Transverse colon (tissue), 4 donors: ENCODE results near the gene MDM2. TPM values are rescaled to one million over a fixed set of nuclear protein-coding genes. Genes with fewer than 3 reads are reported as not detected.
"Not testable (repeated sequence)": the region's sequence is repeated elsewhere in the genome, so short reads cannot be mapped to it uniquely, and the experiment has no call there.

Source experiments
- DNase-seq: peaks from one replicate; pipeline ENCODE4 v3.0.0-alpha.2; 2019
- H3K27ac ChIP-seq, 4 donors: fragments of 200-600 bp; sonication (generic); 2 replicates each; pipeline ENCODE4 v1.5.1; 2016 to 2018; ENCODE audit warnings: inconsistent platforms in 4 of 4
- H3K27me3 ChIP-seq: fragments of 200-600 bp; sonication (generic); 2 replicates; pipeline ENCODE4 v1.5.1; 2017; ENCODE audit warnings: inconsistent platforms
- H3K36me3 ChIP-seq, 4 donors: fragments of 200-600 bp; sonication (generic); 2 replicates each; pipeline ENCODE4 v1.5.1; 2017 to 2019; ENCODE audit warnings: inconsistent platforms in 4 of 4
- H3K4me1 ChIP-seq, 4 donors: fragments of 200-600 bp; sonication (generic); 2 replicates each; pipeline ENCODE4 v1.5.1; 2017 to 2020; ENCODE audit warnings: inconsistent platforms in 4 of 4
- H3K4me3 ChIP-seq, 4 donors: fragments of 200-600 bp; sonication (generic); 1 replicate in 1 of 4; 2 replicates in 3 of 4; pipeline versions ENCODE4 v1.5.1 to v1.6.1; 2017 to 2019; ENCODE audit warnings: inconsistent platforms in 4 of 4
- H3K9me3 ChIP-seq, 2 donors: fragments of 200-600 bp; sonication (generic); 2 replicates each; pipeline ENCODE4 v1.5.1; 2017 to 2019; ENCODE audit warnings: inconsistent platforms in 2 of 2
- CTCF ChIP-seq, 5 experiments: fragments of 200-600 bp in 3 of 5; fragments of 450-650 bp in 2 of 5; sonication (generic) in 3 of 5; IDR thresholded peaks; 1 replicate in 2 of 5; 2 replicates in 3 of 5; pipeline ENCODE4 v1.5.1; 2016 to 2017; ENCODE audit warnings: antibody characterized with exemption in 5 of 5, inconsistent platforms in 3 of 5, mild to moderate bottlenecking in 2 of 5, moderate library complexity in 1 of 5
- EP300 ChIP-seq: sonication (generic); formaldehyde crosslinking; IDR thresholded peaks from one replicate; pipeline ENCODE4 v1.6.1; 2017; ENCODE audit warnings: antibody characterized with exemption, low read depth
- POLR2A ChIP-seq: fragments of 450-650 bp; IDR thresholded peaks from one replicate; pipeline ENCODE4 v1.6.1; 2016; ENCODE audit warnings: antibody characterized with exemption, mild to moderate bottlenecking, moderate library complexity
- POLR2AphosphoS5 ChIP-seq, 3 donors: sonication (generic); formaldehyde crosslinking; IDR thresholded peaks; one replicate each; pipeline ENCODE4 v1.6.1; 2016; ENCODE audit warnings: antibody characterized with exemption in 3 of 3
- WGBS, 2 donors: methylation state at CpG; one replicate each; pipeline ENCODE4 v1.1.5; 2018; ENCODE audit warnings: low coverage in 1 of 2; 5-methylcytosine and 5-hydroxymethylcytosine counted together
- in situ Hi-C, 4 donors: fragments of 200-750 bp; cut with MboI; loops; one replicate each; pipeline versions ENCODE4 v1.15.0 to v1.15.1; 2017; ENCODE audit warnings: low sequenced_read_pairs in 3 of 4, low pct_ligation_motif_present in 1 of 4, low pct_unique_long_range_greater_than_20kb in 1 of 4
- intact Hi-C: fragments of 100-400 bp; cut with DNase I; formaldehyde crosslinking; loops from one replicate; pipeline ENCODE4 v1.15.1; 2023; ENCODE audit warnings: low total_unique reads
- total RNA-seq, 4 donors: library from RNA; depleted of rRNA; stranded (reverse); fragments of >200 nt; gene quantifications; one replicate each; pipeline ENCODE4 v1.1.0, GENCODE V29; 2016

Gene MDM2
- total RNA-seq, 4 donors from 2014 or later = 45.7 to 291 (median 220) TPM

- peak overlapping the region; percentile 99 to 100 (median 100) for H3K27ac ChIP-seq
- WGBS, 2 donors = 57 to 87% methylated on average over 5 to 18 of the region's 18 CpGs
- in situ Hi-C loops = no loop called here
- TF ChIP-seq EP300 (no peak), CTCF (IDR thresholded peaks at IDR 0.05) (no peak), POLR2A (no peak), POLR2AphosphoS5 (IDR thresholded peaks at IDR 0.05) (no peak)
- no peak for DNase-seq
- H3K36me3 ChIP-seq = peaks cover 0 to 16% (median 0%) of the 10 kb centered on the region in 4 donors
- no peaks in the 10 kb centered on the region for H3K27me3 ChIP-seq
- H3K4me1 ChIP-seq = peaks cover 7 to 39% (median 19%) of the 10 kb centered on the region in 4 donors
- H3K4me3 ChIP-seq = peak overlapping the region in 3 of 4 donors; percentile 76 to 95 (median 89)
- H3K9me3 ChIP-seq = no peaks in the 10 kb centered on the region
- intact Hi-C loops = no loop called here
Observed at GRCh38 chr12:68806488-68807237, 1.3 kb upstream of the MDM2 start.

- H3K9me3 ChIP-seq, DNase-seq: not testable (repeated sequence)
Observed at GRCh38 chr12:68807274-68807575, 752 bp upstream of the MDM2 start.

GRCh38 chr12:68808388-68809189 is 612 bp downstream of the MDM2 start:
- intact Hi-C loops (no loop called here), in situ Hi-C loops (no loop called here)
- H3K36me3 ChIP-seq = peaks cover 0 to 19% (median 1%) of the 10 kb centered on the region in 4 donors
- H3K9me3 ChIP-seq = no peaks in the 10 kb centered on the region
- WGBS, 2 donors = 1 to 2% methylated on average over 6 to 42 of the region's 61 CpGs
- H3K27ac ChIP-seq = peak overlapping the region; percentile 99 to 100 (median 100)
- peak overlapping the region; percentile 76 to 95 (median 90) for H3K4me3 ChIP-seq
- peak; percentile 85 for DNase-seq
- TF ChIP-seq CTCF (IDR thresholded peaks at IDR 0.05) (peak in 2 of 5 experiments; percentile 6 to 43), POLR2AphosphoS5 (IDR thresholded peaks at IDR 0.05) (peak; percentile 75 to 87 (median 79)), EP300 (no peak), POLR2A (peak; percentile 12)
- no peaks in the 10 kb centered on the region for H3K27me3 ChIP-seq
- peaks cover 7 to 47% (median 32%) of the 10 kb centered on the region in 4 donors for H3K4me1 ChIP-seq

More at GRCh38 chr12:68807274-68807575, 752 bp upstream of the MDM2 start:
- Histone ChIP-seq H3K4me3 (peak overlapping the region; percentile 76 to 95 (median 90)), H3K4me1 (peaks cover 7 to 40% (median 20%) of the 10 kb centered on the region in 4 donors), H3K27ac (peak overlapping the region; percentile 99 to 100 (median 100)), H3K36me3 (peaks cover 0 to 16% (median 0%) of the 10 kb centered on the region in 4 donors)
- in situ Hi-C loops, intact Hi-C loops, H3K27me3 ChIP-seq: not testable (repeated sequence)
- WGBS, 2 donors = 17 to 18% methylated on average over 3 to 9 of the region's 10 CpGs

- no peak for DNase-seq
- intact Hi-C loops = no loop called here
- in situ Hi-C loops = no loop called here
- H3K9me3 ChIP-seq = no peaks in the 10 kb centered on the region
- WGBS, 2 donors = 70 to 80% methylated on average over 8 to 12 of the region's 12 CpGs
- no peaks in the 10 kb centered on the region for H3K27me3 ChIP-seq
- H3K4me3 ChIP-seq = peak overlapping the region; percentile 76 to 95 (median 90)
- H3K4me1 ChIP-seq = peaks cover 8 to 47% (median 34%) of the 10 kb centered on the region in 4 donors
- H3K36me3 ChIP-seq = peaks cover 0 to 25% (median 6%) of the 10 kb centered on the region in 4 donors
- H3K27ac ChIP-seq = peak overlapping the region; percentile 99 to 100 (median 100)
- TF ChIP-seq POLR2AphosphoS5 (IDR thresholded peaks at IDR 0.05) (no peak), EP300 (no peak), CTCF (IDR thresholded peaks at IDR 0.05) (no peak), POLR2A (no peak)
Observed at GRCh38 chr12:68809190-68810026, 1.4 kb downstream of the MDM2 start.

GRCh38 chr12:68810027-68810389 is 2.0 kb downstream of the MDM2 start:
- H3K27ac ChIP-seq, H3K9me3 ChIP-seq, DNase-seq, in situ Hi-C loops, intact Hi-C loops, H3K27me3 ChIP-seq: not testable (repeated sequence)
- peaks cover 0 to 31% (median 9%) of the 10 kb centered on the region in 4 donors for H3K36me3 ChIP-seq
- H3K4me1 ChIP-seq = peaks cover 13 to 51% (median 39%) of the 10 kb centered on the region in 4 donors
- H3K4me3 ChIP-seq = peak overlapping the region in 1 of 4 donors; percentile 89
- 96 to 97% methylated on average over 7 to 13 of the region's 13 CpGs for WGBS, 2 donors

GRCh38 chr12:68811573-68811972 is 3.6 kb downstream of the MDM2 start:
- H3K4me3 ChIP-seq, intact Hi-C loops, H3K9me3 ChIP-seq, H3K27me3 ChIP-seq, DNase-seq, H3K27ac ChIP-seq, in situ Hi-C loops: not testable (repeated sequence)
- peaks cover 0 to 39% (median 9%) of the 10 kb centered on the region in 4 donors for H3K36me3 ChIP-seq
- WGBS, 2 donors = 83 to 84% methylated on average over 2 to 6 of the region's 6 CpGs
- peaks cover 13 to 56% (median 47%) of the 10 kb centered on the region in 4 donors for H3K4me1 ChIP-seq
